GM18505 (cell line): ENCODE results near the gene ACCSL.

Experiments
- ATAC-seq: cut with Tn5 transposase; IDR thresholded peaks from one replicate; pipeline ENCODE4 v1.9.1; 2021; ENCODE audit not compliant: unreplicated experiment
- POLR2A ChIP-seq: IDR thresholded peaks from 4 replicates; pipeline ENCODE4 v1.6.1; 2011; ENCODE audit warnings: borderline replicate concordance; ENCODE audit not compliant: insufficient read depth, insufficient read length; ENCODE audit errors: extremely low read depth

ACCSL gene

GRCh38 chr11:44047931-44048431, at the start of gene ACCSL:
TSS of gene ACCSL (plus strand) at chr11:44047981. CDS start at chr11:44048037, 56 bp downstream.
- TF ChIP-seq POLR2A = no peak
- no peak for ATAC-seq

GRCh38 chr11:43998308-43998707, 49.5 kb upstream of the ACCSL start:
- no peak for TF ChIP-seq POLR2A

GRCh38 chr11:44000731-44001130, 47.0 kb upstream of the ACCSL start:
- TF ChIP-seq POLR2A = no peak
- no peak for ATAC-seq

More at GRCh38 chr11:43998308-43998707, 49.5 kb upstream of the ACCSL start:
- no peak for ATAC-seq

- no peak for TF ChIP-seq POLR2A
- ATAC-seq = no peak
These were observed 45.3 kb upstream of the ACCSL start for GRCh38 chr11:44002191-44003093.

- no peak for TF ChIP-seq POLR2A
- no peak for ATAC-seq
These were observed 43.9 kb upstream of the ACCSL start for GRCh38 chr11:44003736-44004451.

GRCh38 chr11:44004452-44005062, 43.2 kb upstream of the ACCSL start:
- no peak for ATAC-seq
- TF ChIP-seq POLR2A = no peak

- TF ChIP-seq POLR2A = no peak
- ATAC-seq = no peak
These were observed 42.6 kb upstream of the ACCSL start for GRCh38 chr11:44005063-44005701.

GRCh38 chr11:44005956-44006355, 41.8 kb upstream of the ACCSL start:
- ATAC-seq = no peak
- no peak for TF ChIP-seq POLR2A

GRCh38 chr11:44006917-44007361, 40.8 kb upstream of the ACCSL start:
- no peak for TF ChIP-seq POLR2A
- no peak for ATAC-seq

- ATAC-seq = no peak
- TF ChIP-seq POLR2A = no peak
These were observed 40.2 kb upstream of the ACCSL start for GRCh38 chr11:44007481-44008087.

GRCh38 chr11:44008088-44008501, 39.7 kb upstream of the ACCSL start:
- ATAC-seq = no peak
- TF ChIP-seq POLR2A = no peak

GRCh38 chr11:44008698-44009097, 39.1 kb upstream of the ACCSL start:
- no peak for TF ChIP-seq POLR2A

More at GRCh38 chr11:44008698-44009097, 39.1 kb upstream of the ACCSL start:
- no peak for ATAC-seq
